Glutamatergic neuron (in vitro differentiated cells): Measurements from ENCODE around the gene KNDC1. TPM values are rescaled to one million over a fixed set of nuclear protein-coding genes. Genes with fewer than 3 reads are reported as not detected.
"Not testable (repeated sequence)": the region's sequence is repeated elsewhere in the genome, so short reads cannot be mapped to it uniquely, and the experiment has no call there.

Experiments
- DNase-seq: peaks from one replicate; pipeline ENCODE4 v3.0.0; 2022
- H3K27ac Mint-ChIP-seq: one replicate; pipeline ENCODE4 v1.8.0; 2020; ENCODE audit warnings: mild to moderate bottlenecking, mixed read lengths, inconsistent platforms; ENCODE audit not compliant: unreplicated experiment
- H3K27me3 Mint-ChIP-seq: one replicate; pipeline ENCODE4 v1.8.0; 2020; ENCODE audit warnings: mild to moderate bottlenecking, moderate library complexity, mixed read lengths, inconsistent platforms; ENCODE audit not compliant: unreplicated experiment
- H3K36me3 Mint-ChIP-seq: one replicate; pipeline ENCODE4 v1.8.0; 2020; ENCODE audit warnings: mild to moderate bottlenecking, mixed read lengths, inconsistent platforms; ENCODE audit not compliant: unreplicated experiment
- H3K4me1 Mint-ChIP-seq: one replicate; pipeline ENCODE4 v1.8.0; 2020; ENCODE audit warnings: mild to moderate bottlenecking, low read depth, mixed read lengths, inconsistent platforms; ENCODE audit not compliant: unreplicated experiment
- H3K4me3 Mint-ChIP-seq: one replicate; pipeline ENCODE4 v1.8.0; 2020; ENCODE audit warnings: mild to moderate bottlenecking, mixed read lengths, inconsistent platforms; ENCODE audit not compliant: unreplicated experiment
- H3K9me3 Mint-ChIP-seq: one replicate; pipeline ENCODE4 v1.8.0; 2020; ENCODE audit warnings: mild to moderate bottlenecking, moderate library complexity, mixed read lengths, inconsistent platforms; ENCODE audit not compliant: unreplicated experiment
- total RNA-seq: library from RNA; stranded (reverse); fragmentation: NEBNext Ultra II Directional; extraction: Animal tissue kit (Norgen Biotek cat#: 25700); gene quantifications from one replicate; pipeline ENCODE4 v1.2.1, GENCODE V29; 2021; ENCODE audit not compliant: unreplicated experiment
- TF ChIP-seq, protein P1 (sequence below): fragments of 200-600 bp; sonication (generic); IDR thresholded peaks from one replicate; pipeline ENCODE4 v1.5.0; 2021; ENCODE audit not compliant: partially characterized antibody, unreplicated experiment

The KNDC1 gene
- total RNA-seq, 1 donor from 2014 or later = 7.4 TPM

GRCh38 chr10:133221331-133221730, 61.3 kb downstream of the KNDC1 start:
- H3K27ac Mint-ChIP-seq = no peak overlapping the region
- TF ChIP-seq, protein P1, sequence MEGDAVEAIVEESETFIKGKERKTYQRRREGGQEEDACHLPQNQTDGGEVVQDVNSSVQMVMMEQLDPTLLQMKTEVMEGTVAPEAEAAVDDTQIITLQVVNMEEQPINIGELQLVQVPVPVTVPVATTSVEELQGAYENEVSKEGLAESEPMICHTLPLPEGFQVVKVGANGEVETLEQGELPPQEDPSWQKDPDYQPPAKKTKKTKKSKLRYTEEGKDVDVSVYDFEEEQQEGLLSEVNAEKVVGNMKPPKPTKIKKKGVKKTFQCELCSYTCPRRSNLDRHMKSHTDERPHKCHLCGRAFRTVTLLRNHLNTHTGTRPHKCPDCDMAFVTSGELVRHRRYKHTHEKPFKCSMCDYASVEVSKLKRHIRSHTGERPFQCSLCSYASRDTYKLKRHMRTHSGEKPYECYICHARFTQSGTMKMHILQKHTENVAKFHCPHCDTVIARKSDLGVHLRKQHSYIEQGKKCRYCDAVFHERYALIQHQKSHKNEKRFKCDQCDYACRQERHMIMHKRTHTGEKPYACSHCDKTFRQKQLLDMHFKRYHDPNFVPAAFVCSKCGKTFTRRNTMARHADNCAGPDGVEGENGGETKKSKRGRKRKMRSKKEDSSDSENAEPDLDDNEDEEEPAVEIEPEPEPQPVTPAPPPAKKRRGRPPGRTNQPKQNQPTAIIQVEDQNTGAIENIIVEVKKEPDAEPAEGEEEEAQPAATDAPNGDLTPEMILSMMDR = no peak
- DNase-seq = no peak
- no peaks in the 10 kb centered on the region for H3K4me1 Mint-ChIP-seq
- peaks cover 9% of the 10 kb centered on the region for H3K27me3 Mint-ChIP-seq
- H3K4me3 Mint-ChIP-seq = no peak overlapping the region
- H3K36me3 Mint-ChIP-seq = no peaks in the 10 kb centered on the region
- H3K9me3 Mint-ChIP-seq = peaks cover 2% of the 10 kb centered on the region

DNA sequence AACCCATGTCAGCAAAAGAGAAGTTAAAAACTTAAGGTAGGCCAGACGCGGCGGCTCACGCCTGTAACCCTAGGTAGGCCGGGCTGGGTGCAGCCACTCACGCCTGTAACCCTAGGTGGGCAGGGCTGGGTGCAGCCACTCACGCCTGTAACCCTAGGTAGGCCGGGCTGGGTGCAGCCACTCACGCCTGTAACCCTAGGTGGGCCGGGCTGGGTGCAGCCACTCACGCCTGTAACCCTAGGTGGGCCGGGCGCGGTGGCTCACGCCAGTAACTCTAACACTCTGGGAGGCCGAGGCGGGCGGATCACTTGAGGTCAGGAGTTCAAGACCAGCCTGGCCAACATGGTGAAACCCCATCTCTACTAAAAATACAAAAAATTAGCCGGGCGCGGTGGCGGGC, 61.7 kb downstream of the KNDC1 start:
- H3K27me3 Mint-ChIP-seq, H3K36me3 Mint-ChIP-seq, H3K4me1 Mint-ChIP-seq, H3K4me3 Mint-ChIP-seq, DNase-seq, H3K9me3 Mint-ChIP-seq, H3K27ac Mint-ChIP-seq: not testable (repeated sequence)

DNA sequence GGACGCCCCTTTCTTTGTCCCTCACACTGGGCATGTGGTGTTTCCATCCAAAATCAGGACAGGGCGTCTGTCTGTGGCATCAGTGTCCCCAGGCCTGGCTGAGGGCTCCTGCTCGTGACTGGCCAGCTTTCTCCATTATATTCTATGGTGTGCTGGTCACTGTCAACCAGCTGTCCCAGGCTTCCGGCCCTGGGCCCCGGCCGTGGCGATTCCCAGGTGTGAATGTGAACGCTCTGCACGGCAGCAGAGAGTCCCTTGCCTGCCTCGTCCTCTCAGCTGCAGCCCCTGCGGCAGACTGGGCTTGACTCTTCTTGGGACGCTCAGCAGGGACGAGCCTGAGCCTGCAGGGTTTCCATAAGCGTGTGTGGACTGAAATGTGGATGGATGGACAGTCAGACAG, 64.1 kb downstream of the KNDC1 start:
- Mint-ChIP-seq H3K27me3 (peaks cover 12% of the 10 kb centered on the region), H3K36me3 (no peaks in the 10 kb centered on the region), H3K4me1 (no peaks in the 10 kb centered on the region), H3K4me3 (no peak overlapping the region), H3K27ac (no peak overlapping the region), H3K9me3 (peaks cover 2% of the 10 kb centered on the region)
- no peak for DNase-seq
- TF ChIP-seq, protein P1 = no peak

- Mint-ChIP-seq H3K4me1 (peaks cover 2% of the 10 kb centered on the region), H3K36me3 (no peaks in the 10 kb centered on the region), H3K4me3 (no peak overlapping the region), H3K9me3 (peaks cover 5% of the 10 kb centered on the region), H3K27ac (no peak overlapping the region), H3K27me3 (peaks cover 16% of the 10 kb centered on the region)
- DNase-seq = no peak
- TF ChIP-seq, protein P1 = no peak
These were observed 64.8 kb downstream of the KNDC1 start for GRCh38 chr10:133224756-133225372.

- peaks cover 2% of the 10 kb centered on the region for H3K4me1 Mint-ChIP-seq
- H3K27me3 Mint-ChIP-seq = peaks cover 15% of the 10 kb centered on the region
- TF ChIP-seq, protein P1 = no peak
- no peaks in the 10 kb centered on the region for H3K36me3 Mint-ChIP-seq
- no peak overlapping the region for H3K27ac Mint-ChIP-seq
- H3K9me3 Mint-ChIP-seq = peaks cover 5% of the 10 kb centered on the region
- no peak overlapping the region for H3K4me3 Mint-ChIP-seq
- no peak for DNase-seq
These were observed 65.7 kb downstream of the KNDC1 start for GRCh38 chr10:133225707-133226191.
